A673 (cell line): Measurements from ENCODE around the gene CFAP157.

Experiments used
- EZH2 ChIP-seq: fragments of 200-600 bp; sonication (generic); IDR thresholded peaks from 2 replicates; pipeline ENCODE4 v1.6.1; 2017; ENCODE audit warnings: borderline replicate concordance, low read depth, mild to moderate bottlenecking, mixed read lengths, antibody characterized with exemption, low read length; ENCODE audit not compliant: poor library complexity, severe bottlenecking
- TF ChIP-seq, protein P1 (sequence below): fragments of 300-800, 200-600 bp; sonication (generic); conservative IDR thresholded peaks from 2 replicates; pipeline ENCODE4 v1.5.1; 2017; ENCODE audit warnings: low read depth, mild to moderate bottlenecking, antibody characterized with exemption, low read length, moderate library complexity, mixed read lengths

DNA sequence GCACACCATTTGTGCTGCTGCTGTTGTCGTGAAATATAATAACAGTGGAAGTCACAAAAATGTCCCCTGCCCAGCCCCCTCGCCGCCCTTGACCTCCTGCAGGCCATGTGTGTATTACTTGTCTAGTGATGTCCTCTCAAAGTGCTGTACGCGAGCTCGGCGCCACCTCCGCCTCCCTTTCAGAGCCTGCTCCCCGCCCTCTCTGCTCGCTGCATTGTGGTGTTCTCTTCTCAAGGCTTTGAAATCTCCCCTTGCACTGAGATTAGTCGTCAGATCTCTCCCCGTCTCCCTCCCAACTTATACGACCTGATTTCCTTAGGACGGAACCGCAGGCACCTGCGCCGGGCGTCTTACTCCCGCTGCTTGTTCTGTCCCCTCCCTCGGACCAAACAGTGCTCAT lies 14.7 kb upstream of the CFAP157 start:
- TF ChIP-seq, protein P1, sequence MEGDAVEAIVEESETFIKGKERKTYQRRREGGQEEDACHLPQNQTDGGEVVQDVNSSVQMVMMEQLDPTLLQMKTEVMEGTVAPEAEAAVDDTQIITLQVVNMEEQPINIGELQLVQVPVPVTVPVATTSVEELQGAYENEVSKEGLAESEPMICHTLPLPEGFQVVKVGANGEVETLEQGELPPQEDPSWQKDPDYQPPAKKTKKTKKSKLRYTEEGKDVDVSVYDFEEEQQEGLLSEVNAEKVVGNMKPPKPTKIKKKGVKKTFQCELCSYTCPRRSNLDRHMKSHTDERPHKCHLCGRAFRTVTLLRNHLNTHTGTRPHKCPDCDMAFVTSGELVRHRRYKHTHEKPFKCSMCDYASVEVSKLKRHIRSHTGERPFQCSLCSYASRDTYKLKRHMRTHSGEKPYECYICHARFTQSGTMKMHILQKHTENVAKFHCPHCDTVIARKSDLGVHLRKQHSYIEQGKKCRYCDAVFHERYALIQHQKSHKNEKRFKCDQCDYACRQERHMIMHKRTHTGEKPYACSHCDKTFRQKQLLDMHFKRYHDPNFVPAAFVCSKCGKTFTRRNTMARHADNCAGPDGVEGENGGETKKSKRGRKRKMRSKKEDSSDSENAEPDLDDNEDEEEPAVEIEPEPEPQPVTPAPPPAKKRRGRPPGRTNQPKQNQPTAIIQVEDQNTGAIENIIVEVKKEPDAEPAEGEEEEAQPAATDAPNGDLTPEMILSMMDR: no peak
- TF ChIP-seq EZH2: no peak
